ENCODE measurements around the gene RBM20. TPM values are rescaled to one million over a fixed set of nuclear protein-coding genes. Genes with fewer than 3 reads are reported as not detected.

RBM20 gene
- total RNA-seq, 1 experiment from 2014 or later = 0.17 TPM

GRCh38 chr10:110797416-110797815, 153.3 kb downstream of the RBM20 start:
- no peak overlapping the region for H2BK12ac ChIP-seq (ENCODE audit: insufficient read length, low read depth, low read length)
- no peak overlapping the region for H3K4ac ChIP-seq (ENCODE audit: low read depth, low read length)
- no peak overlapping the region for H3K4me2 ChIP-seq (ENCODE audit: insufficient read depth, insufficient read length, low read length)
- H3K79me2 ChIP-seq (ENCODE audit: insufficient read depth, low read length) = no peaks in the 10 kb centered on the region
- H3K14ac ChIP-seq (ENCODE audit: insufficient read depth, low read length) = no peak overlapping the region
- no peaks in the 10 kb centered on the region for H3K4me1 ChIP-seq (ENCODE audit: insufficient read depth, low read length)
- H3K9ac ChIP-seq (ENCODE audit: extremely low read depth, insufficient read length, low read length) = no peak overlapping the region
- H2AK5ac ChIP-seq (ENCODE audit: insufficient read length, low read length) = no peak overlapping the region
- no peak overlapping the region for H4K5ac ChIP-seq (ENCODE audit: insufficient read length, low read depth, low read length)
- Mint-ChIP-seq H3K36me3 (ENCODE audit: insufficient read depth in 1 of 3, low read depth in 3 of 3) (no peaks in the 10 kb centered on the region), H3K27me3 (ENCODE audit: low read depth) (no peaks in the 10 kb centered on the region; the same call in 1 of the 2 replicates), H3K9me3 (no peaks in the 10 kb centered on the region), H3K4me1 (peaks cover 3 to 4% of the 10 kb centered on the region in 2 experiments; a peak in 2 of 4 replicates), H3K27ac (no peak overlapping the region), H3K4me3 (no peak overlapping the region)
- no peaks in the 10 kb centered on the region for H3K9me3 ChIP-seq (ENCODE audit: control insufficient read depth, low read depth, low read length)
- H3K27me3 ChIP-seq (ENCODE audit: insufficient read depth, low read length) = no peaks in the 10 kb centered on the region
- no peak overlapping the region for H4K8ac ChIP-seq (replicated peaks; ENCODE audit: insufficient read length, low read depth, low read length)
- no peaks in the 10 kb centered on the region for H4K20me1 ChIP-seq (ENCODE audit: control insufficient read depth, insufficient read depth, insufficient read length)
- H3K18ac ChIP-seq (ENCODE audit: insufficient read length, low read depth, low read length) = no peak overlapping the region
- H3K23me2 ChIP-seq (ENCODE audit: insufficient read length, low read depth, low read length, poor library complexity, severe bottlenecking) = no peaks in the 10 kb centered on the region
- H3T11ph ChIP-seq (ENCODE audit: low read length) = no peak overlapping the region
- no peaks in the 10 kb centered on the region for H3K79me1 ChIP-seq (ENCODE audit: insufficient read depth, low read depth, low read length, poor library complexity, severe bottlenecking)
- H4K91ac ChIP-seq (ENCODE audit: insufficient read length, low read depth, low read length) = no peak overlapping the region
- H3K23ac ChIP-seq (ENCODE audit: insufficient read length, low read depth, low read length) = no peak overlapping the region
- no peak overlapping the region for H2BK15ac ChIP-seq (ENCODE audit: low read depth, low read length)
- WGBS (ENCODE audit: extremely low coverage, insufficient read length, low lambda C conversion rate) = no CpG with 5 or more reads among the region's 10 CpGs
- no peak overlapping the region for H2BK5ac ChIP-seq (ENCODE audit: insufficient read length, low read length)
- TF ChIP-seq, protein P1, sequence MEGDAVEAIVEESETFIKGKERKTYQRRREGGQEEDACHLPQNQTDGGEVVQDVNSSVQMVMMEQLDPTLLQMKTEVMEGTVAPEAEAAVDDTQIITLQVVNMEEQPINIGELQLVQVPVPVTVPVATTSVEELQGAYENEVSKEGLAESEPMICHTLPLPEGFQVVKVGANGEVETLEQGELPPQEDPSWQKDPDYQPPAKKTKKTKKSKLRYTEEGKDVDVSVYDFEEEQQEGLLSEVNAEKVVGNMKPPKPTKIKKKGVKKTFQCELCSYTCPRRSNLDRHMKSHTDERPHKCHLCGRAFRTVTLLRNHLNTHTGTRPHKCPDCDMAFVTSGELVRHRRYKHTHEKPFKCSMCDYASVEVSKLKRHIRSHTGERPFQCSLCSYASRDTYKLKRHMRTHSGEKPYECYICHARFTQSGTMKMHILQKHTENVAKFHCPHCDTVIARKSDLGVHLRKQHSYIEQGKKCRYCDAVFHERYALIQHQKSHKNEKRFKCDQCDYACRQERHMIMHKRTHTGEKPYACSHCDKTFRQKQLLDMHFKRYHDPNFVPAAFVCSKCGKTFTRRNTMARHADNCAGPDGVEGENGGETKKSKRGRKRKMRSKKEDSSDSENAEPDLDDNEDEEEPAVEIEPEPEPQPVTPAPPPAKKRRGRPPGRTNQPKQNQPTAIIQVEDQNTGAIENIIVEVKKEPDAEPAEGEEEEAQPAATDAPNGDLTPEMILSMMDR (conservative IDR thresholded peaks at IDR 0.05) = no peak
- no peak overlapping the region for H2AFZ ChIP-seq (ENCODE audit: low read length)
- H2BK20ac ChIP-seq (ENCODE audit: low read depth, low read length, poor library complexity, severe bottlenecking) = no peak overlapping the region
- H3K27ac ChIP-seq (ENCODE audit: insufficient read length, low read depth, low read length) = no peak overlapping the region
- H2BK120ac ChIP-seq (ENCODE audit: low read depth, low read length, poor library complexity, severe bottlenecking) = no peak overlapping the region
- no peak for DNase-seq
- no peak overlapping the region for H3K56ac ChIP-seq (ENCODE audit: insufficient read length, low read depth, low read length)
